Measurements from ENCODE around the gene ALG10.
"Not testable (repeated sequence)": the region's sequence is repeated elsewhere in the genome, so short reads cannot be mapped to it uniquely, and the experiment has no call there.

The ALG10 gene

GRCh38 chr12:33994857-33995808 lies 27.2 kb upstream of the ALG10 start:
- Histone ChIP-seq H3K36me3 (replicated peaks) (no peaks in the 10 kb centered on the region), H3K27ac (no peak overlapping the region), H3K27me3 (replicated peaks) (no peaks in the 10 kb centered on the region), H3K4me3 (ENCODE audit: low read depth, low read length) (no peak overlapping the region)
- DNase-seq, result no peak
- TF ChIP-seq, protein P1, sequence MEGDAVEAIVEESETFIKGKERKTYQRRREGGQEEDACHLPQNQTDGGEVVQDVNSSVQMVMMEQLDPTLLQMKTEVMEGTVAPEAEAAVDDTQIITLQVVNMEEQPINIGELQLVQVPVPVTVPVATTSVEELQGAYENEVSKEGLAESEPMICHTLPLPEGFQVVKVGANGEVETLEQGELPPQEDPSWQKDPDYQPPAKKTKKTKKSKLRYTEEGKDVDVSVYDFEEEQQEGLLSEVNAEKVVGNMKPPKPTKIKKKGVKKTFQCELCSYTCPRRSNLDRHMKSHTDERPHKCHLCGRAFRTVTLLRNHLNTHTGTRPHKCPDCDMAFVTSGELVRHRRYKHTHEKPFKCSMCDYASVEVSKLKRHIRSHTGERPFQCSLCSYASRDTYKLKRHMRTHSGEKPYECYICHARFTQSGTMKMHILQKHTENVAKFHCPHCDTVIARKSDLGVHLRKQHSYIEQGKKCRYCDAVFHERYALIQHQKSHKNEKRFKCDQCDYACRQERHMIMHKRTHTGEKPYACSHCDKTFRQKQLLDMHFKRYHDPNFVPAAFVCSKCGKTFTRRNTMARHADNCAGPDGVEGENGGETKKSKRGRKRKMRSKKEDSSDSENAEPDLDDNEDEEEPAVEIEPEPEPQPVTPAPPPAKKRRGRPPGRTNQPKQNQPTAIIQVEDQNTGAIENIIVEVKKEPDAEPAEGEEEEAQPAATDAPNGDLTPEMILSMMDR (IDR thresholded peaks at IDR 0.05; ENCODE audit: low read depth, low read length, missing control alignments), result no peak
- in situ Hi-C loops (cut with HindIII; ENCODE audit: low pct_ligation_motif_present, low sequenced_read_pairs), result no loop called here

DNA sequence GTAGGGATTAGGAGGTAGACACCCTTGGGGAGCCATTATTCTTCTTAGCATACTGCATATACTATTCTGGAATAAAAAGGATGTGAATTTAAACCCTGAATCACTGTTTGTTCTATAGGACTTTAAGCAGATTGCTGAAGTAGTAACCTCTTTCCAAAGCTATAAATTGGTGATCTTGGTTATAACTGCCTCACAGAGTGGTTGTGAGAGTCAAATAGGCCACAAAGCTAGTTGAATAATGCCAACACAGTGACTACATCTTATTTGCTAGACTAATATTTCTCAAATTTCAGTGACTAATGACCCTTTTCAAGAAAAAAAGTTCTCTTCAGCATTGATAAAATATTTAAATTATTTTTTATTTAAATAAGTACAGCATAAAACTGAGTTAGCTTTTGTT lies 13.5 kb upstream of the ALG10 start:
- H3K27me3 ChIP-seq (replicated peaks); DNase-seq; H3K27ac ChIP-seq; H3K36me3 ChIP-seq (replicated peaks); H3K4me3 ChIP-seq (ENCODE audit: low read depth, low read length); in situ Hi-C loops (cut with HindIII; ENCODE audit: low pct_ligation_motif_present, low sequenced_read_pairs): not testable (repeated sequence)

- DNase-seq, result no peak
- TF ChIP-seq, protein P1 (IDR thresholded peaks at IDR 0.05; ENCODE audit: low read depth, low read length, missing control alignments), result no peak
- H3K27me3 ChIP-seq (replicated peaks), result no peaks in the 10 kb centered on the region
- H3K4me3 ChIP-seq (ENCODE audit: low read depth, low read length), result no peak overlapping the region
- in situ Hi-C loops (cut with HindIII; ENCODE audit: low pct_ligation_motif_present, low sequenced_read_pairs), result no loop called here
- no peaks in the 10 kb centered on the region for H3K36me3 ChIP-seq (replicated peaks)
- no peak overlapping the region for H3K27ac ChIP-seq
Measured at GRCh38 chr12:34016361-34016760, 5.9 kb upstream of the ALG10 start.

- TF ChIP-seq, protein P1 (IDR thresholded peaks at IDR 0.05; ENCODE audit: low read depth, low read length, missing control alignments), result no peak
- H3K4me3 ChIP-seq (ENCODE audit: low read depth, low read length), result no peak overlapping the region
- in situ Hi-C loops (cut with HindIII; ENCODE audit: low pct_ligation_motif_present, low sequenced_read_pairs), result no loop called here
- no peak for DNase-seq
- no peaks in the 10 kb centered on the region for H3K36me3 ChIP-seq (replicated peaks)
- no peaks in the 10 kb centered on the region for H3K27me3 ChIP-seq (replicated peaks)
- H3K27ac ChIP-seq, result no peak overlapping the region
Measured at GRCh38 chr12:34021071-34021470, 1.2 kb upstream of the ALG10 start.

DNA sequence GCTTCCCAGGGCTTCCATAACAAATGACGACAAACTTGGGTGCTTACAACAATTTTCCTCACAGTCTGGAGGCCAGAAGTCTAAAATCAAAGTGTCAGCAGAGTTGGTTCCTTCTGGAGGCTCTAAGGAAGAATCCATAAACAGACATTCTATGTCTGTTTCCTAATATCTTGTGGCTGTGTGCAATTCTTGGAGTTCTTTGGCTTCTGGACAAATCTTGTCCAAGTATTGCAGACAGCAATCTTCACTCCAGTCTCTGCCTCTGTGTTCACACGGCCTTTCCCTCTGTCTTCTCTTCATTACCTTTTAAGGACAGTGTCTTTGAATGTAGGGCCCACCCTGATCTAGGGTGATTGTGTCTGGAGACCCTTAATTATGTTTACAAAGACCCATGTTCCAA lies 5.4 kb downstream of the ALG10 start:
- in situ Hi-C loops (cut with HindIII; ENCODE audit: low pct_ligation_motif_present, low sequenced_read_pairs); H3K36me3 ChIP-seq (replicated peaks); H3K4me3 ChIP-seq (ENCODE audit: low read depth, low read length); DNase-seq; H3K27me3 ChIP-seq (replicated peaks); H3K27ac ChIP-seq: not testable (repeated sequence)

- Histone ChIP-seq H3K27me3 (replicated peaks) (no peaks in the 10 kb centered on the region), H3K27ac (no peak overlapping the region), H3K4me3 (ENCODE audit: low read depth, low read length) (no peak overlapping the region), H3K36me3 (replicated peaks) (no peaks in the 10 kb centered on the region)
- in situ Hi-C loops (cut with HindIII; ENCODE audit: low pct_ligation_motif_present, low sequenced_read_pairs), result no loop called here
- no peak for DNase-seq
- TF ChIP-seq, protein P1 (IDR thresholded peaks at IDR 0.05; ENCODE audit: low read depth, low read length, missing control alignments), result no peak
Measured at GRCh38 chr12:34030591-34030990, 8.3 kb downstream of the ALG10 start.

Measured in brain microvascular endothelial cell (primary cell).